ENCODE data around the gene SORL1-AS1. TPM values are rescaled to one million over a fixed set of nuclear protein-coding genes. Genes with fewer than 3 reads are reported as not detected.

Gene SORL1-AS1

DNA sequence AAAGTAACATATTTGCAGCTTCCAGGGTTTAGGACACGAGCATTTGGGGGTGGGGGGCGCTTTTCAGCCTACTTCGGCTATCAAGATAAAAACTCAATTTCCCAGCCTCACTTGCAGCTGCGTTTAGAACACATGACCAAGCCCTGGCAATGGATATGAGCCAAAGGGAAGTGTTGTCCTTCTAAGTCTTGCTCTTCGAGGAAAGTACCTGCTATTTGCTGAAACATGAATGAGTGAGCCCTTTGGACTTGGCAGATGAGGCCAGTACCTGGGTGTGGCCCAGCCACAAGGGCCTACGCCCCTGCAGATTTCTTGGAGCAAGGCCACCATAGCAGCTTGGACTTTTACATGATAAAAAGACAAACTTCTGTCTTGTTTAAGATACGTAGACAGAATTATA, 60.9 kb downstream of the SORL1-AS1 start:
- DNase-seq: peak in 1 of 3 donors; percentile 20

DNA sequence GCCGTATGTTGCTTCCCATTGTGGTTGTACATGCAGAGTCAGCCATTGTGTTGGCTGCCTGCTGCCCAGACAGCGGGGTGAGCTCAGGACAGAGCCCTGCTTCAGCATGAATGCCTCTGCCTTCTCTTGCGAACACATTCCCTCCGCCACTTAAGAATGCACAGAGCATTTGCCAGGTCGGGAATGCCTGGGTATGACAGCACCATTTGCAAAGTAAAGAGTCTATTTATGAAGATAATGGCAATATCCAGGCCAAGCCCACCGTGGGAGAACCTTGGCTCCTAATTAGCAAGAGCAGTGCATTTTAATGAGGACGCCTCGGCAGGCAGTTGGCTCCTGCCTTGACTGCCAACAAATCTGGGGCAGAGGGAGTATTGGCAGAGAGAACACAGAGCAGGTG, 63.1 kb downstream of the SORL1-AS1 start:
- peak in 1 of 3 donors; percentile 34 for DNase-seq

Other genes starting within 250 kb of the SORL1-AS1 start
- gene SC5D, start 160.2 kb downstream of the SORL1-AS1 start, polyA plus RNA-seq (ENCODE audit: insufficient read length in 10 of 10): 10 to 100 TPM; 25.0 to 48.9 (median 34.6) TPM
- gene SORL1, start 653 bp downstream of the SORL1-AS1 start, polyA plus RNA-seq (ENCODE audit: insufficient read length in 10 of 10): 1 to 10 TPM in 9 of 10 donors, under 1 TPM in 1; 0.99 to 6.8 (median 2.4) TPM

Data from muscle of back (tissue), 11 donors.